ENCODE data around the gene HSPA4. TPM values are rescaled to one million over a fixed set of nuclear protein-coding genes. Genes with fewer than 3 reads are reported as not detected.
"Not testable (repeated sequence)": the region's sequence is repeated elsewhere in the genome, so short reads cannot be mapped to it uniquely, and the experiment has no call there.

Gene HSPA4
- total RNA-seq, 1 experiment from 2014 or later: 300 TPM

- H3K9me3 ChIP-seq: no peaks in the 10 kb centered on the region
- no peaks in the 10 kb centered on the region for H3K27me3 ChIP-seq
- DNase-seq: no peak
- no peak overlapping the region for H3K4me3 ChIP-seq
- peaks cover 92% of the 10 kb centered on the region for H3K36me3 ChIP-seq
Measured at GRCh38 chr5:133072021-133072420, 20.2 kb downstream of the HSPA4 start.

- Histone ChIP-seq H3K36me3 (peaks cover 77% of the 10 kb centered on the region), H3K4me3 (no peak overlapping the region), H3K9me3 (no peaks in the 10 kb centered on the region), H3K27me3 (no peaks in the 10 kb centered on the region)
- no peak for DNase-seq
Measured at GRCh38 chr5:133075572-133076536, 24.0 kb downstream of the HSPA4 start.

GRCh38 chr5:133079048-133079447 is 27.2 kb downstream of the HSPA4 start:
- no peak for DNase-seq
- Histone ChIP-seq H3K4me3 (no peak overlapping the region), H3K9me3 (no peaks in the 10 kb centered on the region), H3K36me3 (peaks cover 76% of the 10 kb centered on the region), H3K27me3 (no peaks in the 10 kb centered on the region)

- H3K36me3 ChIP-seq: peaks cover 77% of the 10 kb centered on the region
- H3K4me3 ChIP-seq: no peak overlapping the region
- no peaks in the 10 kb centered on the region for H3K27me3 ChIP-seq
- H3K9me3 ChIP-seq: no peaks in the 10 kb centered on the region
- DNase-seq: no peak
Measured at GRCh38 chr5:133081036-133081435, 29.2 kb downstream of the HSPA4 start.

GRCh38 chr5:133081703-133082102 is 29.9 kb downstream of the HSPA4 start:
- Histone ChIP-seq H3K27me3 (no peaks in the 10 kb centered on the region), H3K9me3 (no peaks in the 10 kb centered on the region), H3K4me3 (no peak overlapping the region), H3K36me3 (peaks cover 77% of the 10 kb centered on the region)
- no peak for DNase-seq

GRCh38 chr5:133082128-133082527 is 30.3 kb downstream of the HSPA4 start:
- no peaks in the 10 kb centered on the region for H3K9me3 ChIP-seq
- DNase-seq: no peak
- H3K36me3 ChIP-seq: peaks cover 77% of the 10 kb centered on the region
- no peak overlapping the region for H3K4me3 ChIP-seq
- no peaks in the 10 kb centered on the region for H3K27me3 ChIP-seq

- no peak for DNase-seq
Measured at GRCh38 chr5:133083901-133084300, 32.1 kb downstream of the HSPA4 start.

GRCh38 chr5:133085171-133085570 is 33.4 kb downstream of the HSPA4 start:
- not testable (repeated sequence) for H3K4me3 ChIP-seq, DNase-seq, H3K9me3 ChIP-seq, H3K27me3 ChIP-seq
- peaks cover 89% of the 10 kb centered on the region for H3K36me3 ChIP-seq

More at GRCh38 chr5:133083901-133084300, 32.1 kb downstream of the HSPA4 start:
- no peaks in the 10 kb centered on the region for H3K27me3 ChIP-seq
- H3K4me3 ChIP-seq: no peak overlapping the region
- peaks cover 82% of the 10 kb centered on the region for H3K36me3 ChIP-seq
- no peaks in the 10 kb centered on the region for H3K9me3 ChIP-seq

GRCh38 chr5:133086366-133086875 is 34.6 kb downstream of the HSPA4 start:
- H3K4me3 ChIP-seq: no peak overlapping the region
- DNase-seq: no peak
- H3K36me3 ChIP-seq: peaks cover 91% of the 10 kb centered on the region
- no peaks in the 10 kb centered on the region for H3K9me3 ChIP-seq
- no peaks in the 10 kb centered on the region for H3K27me3 ChIP-seq

- Histone ChIP-seq H3K27me3 (no peaks in the 10 kb centered on the region), H3K9me3 (no peaks in the 10 kb centered on the region), H3K36me3 (peaks cover 93% of the 10 kb centered on the region), H3K4me3 (no peak overlapping the region)
- DNase-seq: no peak
Measured at GRCh38 chr5:133088064-133088463, 36.3 kb downstream of the HSPA4 start.

GRCh38 chr5:133091034-133091433 is 39.2 kb downstream of the HSPA4 start:
- DNase-seq: no peak
- Histone ChIP-seq H3K4me3 (no peak overlapping the region), H3K36me3 (peaks cover 91% of the 10 kb centered on the region), H3K9me3 (no peaks in the 10 kb centered on the region), H3K27me3 (no peaks in the 10 kb centered on the region)

- Histone ChIP-seq H3K9me3 (no peaks in the 10 kb centered on the region), H3K36me3 (peaks cover 36% of the 10 kb centered on the region), H3K27me3 (no peaks in the 10 kb centered on the region; the same call in 1 of the 2 replicates), H3K4me3 (no peak overlapping the region)
- no peak for DNase-seq
Measured at GRCh38 chr5:133106343-133106742, 54.5 kb downstream of the HSPA4 start.

GRCh38 chr5:133106761-133107572 is 55.2 kb downstream of the HSPA4 start:
- DNase-seq: no peak
- Histone ChIP-seq H3K9me3 (no peaks in the 10 kb centered on the region), H3K4me3 (no peak overlapping the region), H3K27me3 (no peaks in the 10 kb centered on the region; the same call in 1 of the 2 replicates), H3K36me3 (peaks cover 32% of the 10 kb centered on the region)

- Histone ChIP-seq H3K36me3 (peaks cover 23% of the 10 kb centered on the region), H3K4me3 (no peak overlapping the region), H3K27me3 (no peaks in the 10 kb centered on the region; the same call in 1 of the 2 replicates), H3K9me3 (no peaks in the 10 kb centered on the region)
- no peak for DNase-seq
Measured at GRCh38 chr5:133108481-133108921, 56.7 kb downstream of the HSPA4 start.

- no peak for DNase-seq
- no peak overlapping the region for H3K4me3 ChIP-seq
Measured at GRCh38 chr5:133109655-133110483, 58.1 kb downstream of the HSPA4 start.

GRCh38 chr5:133110709-133111108 is 58.9 kb downstream of the HSPA4 start:
- Histone ChIP-seq H3K36me3 (peaks cover 1% of the 10 kb centered on the region), H3K9me3 (no peaks in the 10 kb centered on the region), H3K27me3 (no peaks in the 10 kb centered on the region; the same call in 1 of the 2 replicates), H3K4me3 (no peak overlapping the region)
- no peak for DNase-seq

More at GRCh38 chr5:133109655-133110483, 58.1 kb downstream of the HSPA4 start:
- no peaks in the 10 kb centered on the region; the same call in 1 of the 2 replicates for H3K27me3 ChIP-seq
- H3K9me3 ChIP-seq: no peaks in the 10 kb centered on the region
- H3K36me3 ChIP-seq: peaks cover 10% of the 10 kb centered on the region
